Mesenchymal stem cell (in vitro differentiated cells and primary cell): ENCODE data around the gene SPTLC1.
A peak's percentile ranks its signal among the peaks of the same experiment; 100 is the strongest.
"Not testable (repeated sequence)": the region's sequence is repeated elsewhere in the genome, so short reads cannot be mapped to it uniquely, and the experiment has no call there.

ENCODE experiments used
- DNase-seq: peaks from one replicate; pipeline ENCODE4 v3.0.0-alpha.2; 2013
- H2AFZ ChIP-seq: one replicate; pipeline ENCODE4 v1.6.1; 2013; ENCODE audit warnings: low read depth, mild to moderate bottlenecking, control low read depth, inconsistent platforms, low read length, moderate library complexity
- H2AK5ac ChIP-seq: 2 replicates; pipeline ENCODE4 v1.6.1; 2013; ENCODE audit warnings: low read length, moderate library complexity, mild to moderate bottlenecking, inconsistent platforms; ENCODE audit not compliant: severe bottlenecking
- H2BK120ac ChIP-seq: one replicate; pipeline ENCODE4 v1.6.1; 2013; ENCODE audit warnings: low read depth, mild to moderate bottlenecking, inconsistent platforms, low read length, moderate library complexity
- H2BK12ac ChIP-seq, 2 experiments: one replicate each; pipeline ENCODE4 v1.6.1; 2013; ENCODE audit warnings: inconsistent platforms in 2 of 2, low read length in 2 of 2, mild to moderate bottlenecking in 2 of 2, moderate library complexity in 2 of 2, control low read depth in 1 of 2
- H2BK15ac ChIP-seq: one replicate; pipeline ENCODE4 v1.6.1; 2013; ENCODE audit warnings: mild to moderate bottlenecking, low read depth, inconsistent platforms; ENCODE audit not compliant: poor library complexity, severe bottlenecking
- H2BK5ac ChIP-seq: 2 replicates; pipeline ENCODE4 v1.6.1; 2013; ENCODE audit warnings: low read depth, mild to moderate bottlenecking, low read length, control low read depth, inconsistent platforms; ENCODE audit not compliant: poor library complexity, severe bottlenecking
- H3K14ac ChIP-seq, 2 experiments: one replicate each; pipeline ENCODE4 v1.6.1; 2013; ENCODE audit warnings: inconsistent platforms in 2 of 2, low read length in 2 of 2, control low read depth in 1 of 2, mild to moderate bottlenecking in 1 of 2, moderate library complexity in 1 of 2
- H3K18ac ChIP-seq, 2 experiments: one replicate each; pipeline ENCODE4 v1.6.1; 2013; ENCODE audit warnings: inconsistent platforms in 2 of 2, low read length in 2 of 2, control low read depth in 1 of 2, low read depth in 1 of 2, mild to moderate bottlenecking in 1 of 2
- H3K23ac ChIP-seq, 2 experiments: one replicate each; pipeline ENCODE4 v1.6.1; 2013; ENCODE audit warnings: inconsistent platforms in 2 of 2, low read length in 2 of 2, mild to moderate bottlenecking in 2 of 2, moderate library complexity in 2 of 2, control low read depth in 1 of 2
- H3K27ac ChIP-seq: 2 replicates; pipeline ENCODE4 v1.5.1; 2013; ENCODE audit warnings: mild to moderate bottlenecking, moderate library complexity, low read length, control low read depth, inconsistent platforms; ENCODE audit not compliant: poor library complexity, severe bottlenecking
- H3K27me3 ChIP-seq, 2 experiments: 2 replicates each; pipeline versions ENCODE4 v1.6.1 to v1.7.0; 2013; ENCODE audit warnings: low read length in 2 of 2, mild to moderate bottlenecking in 2 of 2, moderate library complexity in 2 of 2, control low read depth in 1 of 2, inconsistent platforms in 1 of 2; ENCODE audit not compliant: control insufficient read depth in 1 of 2, insufficient read depth in 1 of 2
- H3K36me3 ChIP-seq, 2 experiments: 2 replicates each; pipeline versions ENCODE4 v1.6.1 to v1.7.0; 2013; ENCODE audit warnings: low read length in 2 of 2, control low read depth in 1 of 2, inconsistent platforms in 1 of 2, low read depth in 1 of 2, mild to moderate bottlenecking in 1 of 2; ENCODE audit not compliant: insufficient read depth in 2 of 2, control insufficient read depth in 1 of 2
- H3K4ac ChIP-seq, 2 experiments: one replicate each; pipeline ENCODE4 v1.6.1; 2013; ENCODE audit warnings: inconsistent platforms in 2 of 2, low read length in 2 of 2, mild to moderate bottlenecking in 2 of 2, moderate library complexity in 2 of 2, control low read depth in 1 of 2, low read depth in 1 of 2
- H3K4me1 ChIP-seq: 2 replicates; pipeline ENCODE4 v1.6.1; 2013; ENCODE audit warnings: low read depth, low read length, control low read depth; ENCODE audit not compliant: control insufficient read depth, insufficient read depth
- H3K4me2 ChIP-seq: 2 replicates; pipeline ENCODE4 v1.6.1; 2013; ENCODE audit warnings: low read length, mild to moderate bottlenecking, inconsistent platforms; ENCODE audit not compliant: poor library complexity, severe bottlenecking
- H3K4me3 ChIP-seq, 2 experiments: 2 replicates each; pipeline versions ENCODE4 v1.5.1 to v1.7.0; 2013; ENCODE audit warnings: low read length in 2 of 2, mild to moderate bottlenecking in 2 of 2, control low read depth in 1 of 2, low read depth in 1 of 2; ENCODE audit not compliant: insufficient read depth in 1 of 2
- H3K79me1 ChIP-seq: replicated peaks from 2 replicates; pipeline ENCODE4 v1.6.1; 2013; ENCODE audit warnings: mild to moderate bottlenecking, control low read depth, low read length, inconsistent platforms; ENCODE audit not compliant: poor library complexity, severe bottlenecking
- H3K9ac ChIP-seq: 2 replicates; pipeline ENCODE4 v1.7.0; 2013; ENCODE audit warnings: mild to moderate bottlenecking, low read length, moderate library complexity
- H3K9me3 ChIP-seq: 2 replicates; pipeline ENCODE4 v1.7.0; 2013; ENCODE audit warnings: mild to moderate bottlenecking, low read length; ENCODE audit not compliant: control insufficient read depth
- H4K8ac ChIP-seq: one replicate; pipeline ENCODE4 v1.6.1; 2013; ENCODE audit warnings: inconsistent platforms, mild to moderate bottlenecking, low read length, moderate library complexity
- H4K91ac ChIP-seq: one replicate; pipeline ENCODE4 v1.6.1; 2013; ENCODE audit warnings: mild to moderate bottlenecking, low read length, inconsistent platforms
- WGBS: methylation state at CpG from one replicate; pipeline ENCODE4 v1.1.7; 2013; ENCODE audit warnings: mixed read lengths; 5-methylcytosine and 5-hydroxymethylcytosine counted together

Gene SPTLC1

DNA sequence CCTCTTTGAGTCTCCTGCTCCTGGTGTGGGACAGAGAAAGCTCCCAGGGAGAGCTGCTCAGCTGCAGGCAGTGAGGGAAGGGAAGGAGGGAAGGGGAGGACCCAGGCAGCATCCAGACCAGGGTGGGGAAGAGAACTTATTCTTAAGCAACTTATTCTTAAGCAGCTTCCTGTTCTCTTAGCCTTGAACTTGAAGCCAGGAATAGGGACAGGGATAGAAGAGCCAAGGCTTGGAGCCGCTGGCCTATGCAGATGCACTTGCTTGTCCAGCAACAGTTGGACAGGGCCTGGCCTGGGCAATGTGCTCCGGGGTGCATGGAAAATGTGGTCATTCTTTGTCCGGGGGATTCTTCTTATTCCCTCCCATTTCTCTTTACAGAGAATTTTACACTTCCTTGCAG is 31.4 kb upstream of the SPTLC1 start:
- H3K18ac ChIP-seq, result peak overlapping the region; percentile 73 to 78
- no peak overlapping the region for H3K23ac ChIP-seq
- H2BK12ac ChIP-seq, result peak overlapping the region; percentile 44 to 57
- no peaks in the 10 kb centered on the region for H3K27me3 ChIP-seq
- peaks cover 0 to 22% of the 10 kb centered on the region in 2 experiments for H3K36me3 ChIP-seq
- peak overlapping the region; percentile 62 for H2BK5ac ChIP-seq
- H3K4me2 ChIP-seq, result peak overlapping the region; percentile 35
- peak overlapping the region; percentile 95 for H3K27ac ChIP-seq
- H3K79me1 ChIP-seq, result no peaks in the 10 kb centered on the region
- no peaks in the 10 kb centered on the region for H3K9me3 ChIP-seq
- peak overlapping the region; percentile 79 for H3K9ac ChIP-seq
- H3K4ac ChIP-seq, result peak overlapping the region in 1 of 2 experiments; percentile 71
- peaks cover 25% of the 10 kb centered on the region for H3K4me1 ChIP-seq
- peak; percentile 72 for DNase-seq
- no peak overlapping the region for H2BK15ac ChIP-seq
- peak overlapping the region; percentile 96 for H2AK5ac ChIP-seq
- H2BK120ac ChIP-seq, result peak overlapping the region; percentile 97
- no peak overlapping the region for H2AFZ ChIP-seq
- WGBS, result 67% methylated on average over 1 of the region's 3 CpGs
- H4K91ac ChIP-seq, result peak overlapping the region; percentile 70
- H3K4me3 ChIP-seq, result peak overlapping the region in 1 of 2 experiments; percentile 38
- peak overlapping the region; percentile 21 for H4K8ac ChIP-seq
- no peak overlapping the region for H3K14ac ChIP-seq

DNA sequence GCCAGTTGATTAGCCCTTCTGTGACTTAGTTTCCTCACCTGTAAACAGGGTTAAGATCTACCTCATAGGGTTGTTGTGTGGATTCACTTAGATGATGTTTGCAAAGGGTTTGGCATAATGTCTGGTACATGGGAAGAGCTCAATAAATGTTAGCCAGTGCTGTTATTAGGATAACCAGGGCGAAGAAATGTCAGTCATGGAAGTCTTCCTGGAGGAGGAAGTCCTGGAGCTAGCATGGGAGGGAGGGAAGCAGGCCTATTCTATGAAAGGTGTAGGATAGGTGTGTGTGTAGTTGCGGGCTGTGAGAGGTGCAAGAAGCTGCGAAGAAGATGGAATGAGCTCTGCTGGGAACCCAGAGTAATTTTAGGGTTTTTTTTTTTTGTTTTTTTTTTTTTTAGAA is 30.6 kb upstream of the SPTLC1 start:
- H3K18ac ChIP-seq, result peak overlapping the region; percentile 69 to 71
- WGBS, result over 99% methylated on average over 3 of the region's 3 CpGs
- peak overlapping the region in 1 of 2 experiments; percentile 70 for H2BK12ac ChIP-seq
- not testable (repeated sequence) for H2BK120ac ChIP-seq, H2AFZ ChIP-seq, H3K23ac ChIP-seq, H3K9ac ChIP-seq, H2BK5ac ChIP-seq, H4K91ac ChIP-seq, H3K4me2 ChIP-seq, H3K4me3 ChIP-seq, H4K8ac ChIP-seq, H2BK15ac ChIP-seq, H3K79me1 ChIP-seq, H3K9me3 ChIP-seq, H3K27me3 ChIP-seq, DNase-seq
- H3K27ac ChIP-seq, result peak overlapping the region; percentile 95
- peak overlapping the region; percentile 96 for H2AK5ac ChIP-seq
- peak overlapping the region in 1 of 2 experiments; percentile 55 for H3K4ac ChIP-seq
- H3K36me3 ChIP-seq, result peaks cover 0 to 22% of the 10 kb centered on the region in 2 experiments
- peaks cover 24% of the 10 kb centered on the region for H3K4me1 ChIP-seq
- H3K14ac ChIP-seq, result peak overlapping the region in 1 of 2 experiments; percentile 64

- Histone ChIP-seq H2BK15ac (peak overlapping the region; percentile 44), H2BK5ac (no peak overlapping the region), H3K4me3 (peak overlapping the region in 1 of 2 experiments; percentile 46), H3K79me1 (peaks cover 4% of the 10 kb centered on the region), H3K27me3 (no peaks in the 10 kb centered on the region), H4K8ac (no peak overlapping the region), H3K23ac (no peak overlapping the region), H2BK12ac (no peak overlapping the region), H2AK5ac (peak overlapping the region; percentile 11), H2BK120ac (no peak overlapping the region), H4K91ac (peak overlapping the region; percentile 1), H3K4me1 (peaks cover 39% of the 10 kb centered on the region), H3K18ac (no peak overlapping the region), H3K36me3 (peaks cover 0 to 15% of the 10 kb centered on the region in 2 experiments), H3K4me2 (peak overlapping the region; percentile 66), H3K9ac (no peak overlapping the region), H2AFZ (no peak overlapping the region), H3K4ac (no peak overlapping the region), H3K27ac (no peak overlapping the region), H3K14ac (no peak overlapping the region), H3K9me3 (no peaks in the 10 kb centered on the region)
- DNase-seq, result no peak
- WGBS, result 81% methylated on average over 7 of the region's 8 CpGs
These were observed 27.1 kb upstream of the SPTLC1 start for GRCh38 chr9:92142329-92142728.

- H4K8ac ChIP-seq, result peak overlapping the region; percentile 77
- no peaks in the 10 kb centered on the region for H3K27me3 ChIP-seq
- H2BK120ac ChIP-seq, result peak overlapping the region; percentile 76
- H2AFZ ChIP-seq, result no peak overlapping the region
- H3K4me2 ChIP-seq, result peak overlapping the region; percentile 66
- H3K4me1 ChIP-seq, result peaks cover 33% of the 10 kb centered on the region
- H3K23ac ChIP-seq, result peak overlapping the region in 1 of 2 experiments; percentile 3
- WGBS, result 21% methylated on average over 61 of the region's 62 CpGs
- peak overlapping the region; percentile 91 for H4K91ac ChIP-seq
- H2AK5ac ChIP-seq, result no peak overlapping the region
- H2BK15ac ChIP-seq, result peak overlapping the region; percentile 68
- H3K4me3 ChIP-seq, result peak overlapping the region; percentile 78 to 79
- peaks cover 5% of the 10 kb centered on the region for H3K79me1 ChIP-seq
- H2BK5ac ChIP-seq, result no peak overlapping the region
- peak overlapping the region; percentile 80 for H3K9ac ChIP-seq
- H3K14ac ChIP-seq, result peak overlapping the region in 1 of 2 experiments; percentile 80
- peak overlapping the region; percentile 38 to 63 for H3K4ac ChIP-seq
- DNase-seq, result peak; percentile 36
- H3K9me3 ChIP-seq, result no peaks in the 10 kb centered on the region
- peaks cover 0 to 24% of the 10 kb centered on the region in 2 experiments for H3K36me3 ChIP-seq
- H3K18ac ChIP-seq, result peak overlapping the region; percentile 51 to 89
- H2BK12ac ChIP-seq, result peak overlapping the region in 1 of 2 experiments; percentile 57
- peak overlapping the region; percentile 57 for H3K27ac ChIP-seq
These were observed 26.2 kb upstream of the SPTLC1 start for GRCh38 chr9:92141144-92142129.
